ENCODE data around the gene HHEX.
A peak's percentile ranks its signal among the peaks of the same experiment; 100 is the strongest.

Gene HHEX

GRCh38 chr10:92688927-92689662 lies 660 bp upstream of the HHEX start:
- Mint-ChIP-seq H3K27ac (no peak overlapping the region), H3K4me3 (peak overlapping the region; percentile 74), H3K36me3 (ENCODE audit: low read depth) (no peaks in the 10 kb centered on the region), H3K4me1 (ENCODE audit: low read depth) (peaks cover 28% of the 10 kb centered on the region), H3K9me3 (peaks cover 6% of the 10 kb centered on the region), H3K27me3 (peaks cover 56% of the 10 kb centered on the region)

DNA sequence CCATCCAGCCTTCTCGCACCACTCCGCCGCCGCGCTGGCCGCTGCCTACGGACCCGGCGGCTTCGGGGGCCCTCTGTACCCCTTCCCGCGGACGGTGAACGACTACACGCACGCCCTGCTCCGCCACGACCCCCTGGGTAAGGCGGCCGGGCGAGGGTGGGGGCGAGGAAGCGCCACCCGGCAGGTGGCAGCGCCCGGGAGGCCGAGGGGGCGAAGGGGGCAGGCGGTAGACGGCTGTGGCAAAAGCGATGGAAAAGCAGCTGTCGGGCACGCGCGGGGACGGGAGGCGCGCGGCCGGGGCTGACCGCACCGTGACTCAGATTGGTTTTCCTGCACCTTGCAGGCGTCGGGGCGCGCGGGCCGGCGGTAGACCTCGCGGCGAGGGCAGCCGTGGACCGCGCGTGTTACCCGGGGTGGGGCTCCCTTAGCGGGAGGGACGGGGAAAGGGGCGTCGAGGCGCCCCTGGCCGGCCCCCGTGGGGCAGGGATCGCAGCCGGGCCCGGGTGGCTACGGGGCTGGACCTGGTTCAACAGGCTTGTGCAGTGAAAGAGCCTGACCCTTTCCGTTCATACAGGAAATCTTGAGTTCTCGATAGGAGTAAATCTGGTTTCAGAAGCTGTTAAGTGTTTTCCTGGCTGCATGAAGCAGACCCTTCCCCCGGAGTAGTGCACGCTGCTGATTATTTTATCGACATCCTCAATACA lies 608 bp downstream of the HHEX start:
- H3K4me1 Mint-ChIP-seq (ENCODE audit: low read depth): peaks cover 28% of the 10 kb centered on the region
- H3K27me3 Mint-ChIP-seq: peaks cover 66% of the 10 kb centered on the region
- H3K27ac Mint-ChIP-seq: peak overlapping the region; percentile 21

DNA sequence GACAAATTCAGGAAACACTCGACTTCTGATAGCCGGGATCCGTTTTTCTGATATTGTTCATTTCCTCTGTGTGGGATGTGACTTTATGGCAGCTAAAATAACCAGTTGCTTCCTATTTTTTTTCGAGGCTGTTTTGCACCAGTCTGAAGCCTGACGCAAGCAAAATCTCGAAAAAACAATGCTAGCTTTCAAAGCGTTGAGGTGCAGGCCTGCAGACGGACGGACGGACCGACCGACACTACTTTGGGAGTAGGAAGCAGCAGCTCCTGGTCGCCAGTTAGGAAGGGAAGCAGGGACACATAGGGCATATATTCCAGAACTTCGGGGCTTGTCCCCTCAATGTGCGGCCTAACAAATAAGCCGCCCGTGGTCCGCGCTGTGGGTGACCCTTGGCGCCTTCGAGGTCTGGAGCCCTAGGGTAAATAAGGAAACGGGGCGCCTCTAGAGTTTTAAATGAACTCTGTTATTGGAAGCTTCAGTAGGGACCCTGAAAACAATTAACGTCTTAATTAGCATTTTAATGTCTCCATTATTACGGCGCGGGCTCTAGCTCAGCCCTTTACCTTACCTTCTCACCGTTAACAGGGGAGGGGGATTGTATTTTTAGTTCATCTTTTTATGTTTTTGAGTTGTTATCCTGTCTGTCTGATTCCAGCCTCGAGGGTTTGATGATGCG lies 1.3 kb downstream of the HHEX start:
- peak overlapping the region; percentile 49 for H3K27ac Mint-ChIP-seq
- no peaks in the 10 kb centered on the region for H3K9me3 Mint-ChIP-seq
- H3K36me3 Mint-ChIP-seq (ENCODE audit: low read depth): no peaks in the 10 kb centered on the region
- peaks cover 59% of the 10 kb centered on the region for H3K27me3 Mint-ChIP-seq
- peaks cover 28% of the 10 kb centered on the region for H3K4me1 Mint-ChIP-seq (ENCODE audit: low read depth)
- peak overlapping the region; percentile 77 for H3K4me3 Mint-ChIP-seq

More for the DNA sequence above, 608 bp downstream of the HHEX start:
- Mint-ChIP-seq H3K36me3 (ENCODE audit: low read depth) (no peaks in the 10 kb centered on the region), H3K9me3 (peaks cover 5% of the 10 kb centered on the region), H3K4me3 (peak overlapping the region; percentile 77)

DNA sequence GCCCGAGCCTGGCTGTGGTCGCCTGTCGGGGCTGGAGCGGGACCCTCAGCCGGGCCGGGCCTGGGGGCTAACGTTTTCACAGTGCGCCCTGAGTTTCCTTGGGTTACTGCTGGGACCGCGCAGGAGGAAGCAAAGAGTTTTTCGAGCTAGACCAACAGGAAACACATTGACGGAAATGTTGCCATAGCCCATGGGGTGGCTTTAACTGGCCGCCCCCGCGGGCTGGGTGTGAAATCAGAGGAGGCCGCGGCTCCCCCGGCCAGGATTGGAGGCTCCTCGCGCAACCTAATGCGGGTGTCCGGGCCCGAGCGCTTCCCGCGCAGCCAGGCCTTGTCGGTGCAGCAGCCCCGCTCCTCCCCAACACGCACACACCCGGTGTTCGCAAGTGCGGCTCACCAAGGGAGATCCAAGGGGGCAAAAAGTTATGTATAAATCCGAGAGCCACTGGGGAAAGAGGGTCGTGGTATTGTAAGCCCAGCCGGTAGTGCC lies 1.9 kb downstream of the HHEX start:
- no peaks in the 10 kb centered on the region for H3K9me3 Mint-ChIP-seq
- no peaks in the 10 kb centered on the region for H3K36me3 Mint-ChIP-seq (ENCODE audit: low read depth)
- H3K4me1 Mint-ChIP-seq (ENCODE audit: low read depth): peaks cover 28% of the 10 kb centered on the region
- H3K4me3 Mint-ChIP-seq: peak overlapping the region; percentile 77
- H3K27me3 Mint-ChIP-seq: peaks cover 60% of the 10 kb centered on the region
- H3K27ac Mint-ChIP-seq: peak overlapping the region; percentile 49

DNA sequence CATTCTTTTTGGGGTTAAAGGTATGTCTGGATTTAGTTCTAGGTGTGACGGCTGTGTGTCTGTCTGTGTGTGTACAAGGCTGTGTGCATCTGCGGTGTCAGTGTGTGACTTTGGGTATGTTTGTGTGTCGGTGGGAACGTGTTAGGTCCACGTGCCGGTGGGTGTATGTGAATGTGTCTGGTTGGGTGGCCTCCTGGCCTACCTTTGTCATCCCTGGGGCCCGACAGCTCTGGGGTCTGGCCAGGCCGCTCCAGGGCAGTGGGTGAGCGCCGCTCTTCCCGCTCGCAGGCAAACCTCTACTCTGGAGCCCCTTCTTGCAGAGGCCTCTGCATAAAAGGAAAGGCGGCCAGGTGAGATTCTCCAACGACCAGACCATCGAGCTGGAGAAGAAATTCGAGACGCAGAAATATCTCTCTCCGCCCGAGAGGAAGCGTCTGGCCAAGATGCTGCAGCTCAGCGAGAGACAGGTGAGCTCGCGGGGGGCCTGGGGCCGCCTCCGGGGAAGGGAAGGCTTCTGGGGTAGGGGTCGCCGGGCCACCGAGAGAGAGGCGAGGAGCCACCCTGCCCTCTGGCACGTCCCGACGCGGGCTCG lies 2.4 kb downstream of the HHEX start:
- Mint-ChIP-seq H3K4me3 (peak overlapping the region; percentile 77), H3K27me3 (peaks cover 66% of the 10 kb centered on the region), H3K9me3 (no peaks in the 10 kb centered on the region), H3K36me3 (ENCODE audit: low read depth) (no peaks in the 10 kb centered on the region), H3K4me1 (ENCODE audit: low read depth) (peaks cover 28% of the 10 kb centered on the region), H3K27ac (no peak overlapping the region)

GRCh38 chr10:92692697-92693533 lies 3.2 kb downstream of the HHEX start:
- no peak overlapping the region for H3K27ac Mint-ChIP-seq
- H3K9me3 Mint-ChIP-seq: no peaks in the 10 kb centered on the region
- peak overlapping the region; percentile 77 for H3K4me3 Mint-ChIP-seq
- peaks cover 67% of the 10 kb centered on the region for H3K27me3 Mint-ChIP-seq
- H3K36me3 Mint-ChIP-seq (ENCODE audit: low read depth): no peaks in the 10 kb centered on the region
- H3K4me1 Mint-ChIP-seq (ENCODE audit: low read depth): peaks cover 32% of the 10 kb centered on the region

DNA sequence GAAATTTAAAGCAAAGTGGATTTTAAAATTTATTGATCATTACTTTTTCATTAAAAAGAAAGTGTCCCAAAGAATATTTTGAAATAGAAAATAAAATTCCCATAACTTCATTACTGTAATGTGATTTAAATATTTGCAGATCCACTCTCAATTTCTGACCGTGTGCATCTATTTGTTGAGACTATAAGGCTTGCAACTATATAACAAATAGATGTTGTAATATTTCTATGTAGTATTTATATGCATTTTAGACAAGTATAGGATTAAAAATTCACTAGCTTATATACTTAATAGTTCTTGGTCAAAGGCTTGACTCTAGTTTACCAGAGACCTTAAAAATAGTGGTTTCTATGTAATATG lies 3.8 kb downstream of the HHEX start:
- Mint-ChIP-seq H3K9me3 (no peaks in the 10 kb centered on the region), H3K4me1 (ENCODE audit: low read depth) (peaks cover 34% of the 10 kb centered on the region), H3K36me3 (ENCODE audit: low read depth) (no peaks in the 10 kb centered on the region), H3K27me3 (peaks cover 65% of the 10 kb centered on the region), H3K27ac (no peak overlapping the region), H3K4me3 (no peak overlapping the region)

DNA sequence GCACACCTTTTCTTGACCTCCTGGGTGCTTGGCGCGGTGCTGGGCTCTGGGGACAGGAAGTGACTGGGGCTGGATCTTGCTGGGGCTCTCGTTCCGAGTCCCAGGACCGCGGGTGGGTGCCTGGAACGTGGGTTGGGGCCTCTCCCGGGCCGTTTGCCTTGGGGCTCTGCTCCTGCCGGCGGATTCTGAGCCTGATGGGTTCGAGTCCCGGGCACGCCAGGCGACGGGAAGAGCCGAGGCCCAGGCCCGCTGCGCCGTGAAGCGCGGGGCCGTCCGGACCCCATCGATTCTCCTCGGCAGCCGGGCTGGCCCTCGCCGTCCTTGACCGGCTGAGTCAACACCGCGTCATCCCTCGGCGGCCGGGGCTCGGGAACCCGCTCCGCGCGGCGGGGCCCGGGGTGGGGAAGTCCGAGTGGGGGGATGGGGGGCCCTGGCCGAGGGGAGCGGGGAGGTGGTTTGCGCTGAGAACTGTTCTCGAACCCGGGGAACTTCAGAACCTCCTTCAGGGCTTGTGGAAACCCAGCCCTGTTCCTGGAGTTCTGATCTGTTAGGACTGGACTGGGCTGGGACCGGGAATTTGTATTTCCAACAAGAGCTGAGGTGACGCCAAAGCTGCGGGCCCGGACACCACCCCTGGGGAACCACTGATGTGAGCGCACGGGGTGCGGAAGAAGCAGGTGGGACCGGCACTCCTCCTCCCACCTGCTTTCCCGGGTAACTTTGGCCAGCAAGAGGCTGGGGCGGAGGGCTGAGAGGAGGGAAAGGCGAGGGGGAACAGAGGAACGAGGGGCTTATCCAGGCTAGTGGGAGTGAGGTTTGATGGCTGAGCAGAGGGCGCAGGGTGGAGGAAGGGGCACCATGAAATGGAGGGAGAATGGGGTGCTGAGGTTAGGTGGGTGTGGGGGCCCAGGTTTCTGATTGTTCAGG lies 6.2 kb downstream of the HHEX start:
- Mint-ChIP-seq H3K9me3 (no peaks in the 10 kb centered on the region), H3K4me1 (ENCODE audit: low read depth) (peaks cover 38% of the 10 kb centered on the region), H3K27ac (no peak overlapping the region), H3K4me3 (no peak overlapping the region), H3K27me3 (peaks cover 73% of the 10 kb centered on the region), H3K36me3 (ENCODE audit: low read depth) (no peaks in the 10 kb centered on the region)

GRCh38 chr10:92696606-92697383 lies 7.0 kb downstream of the HHEX start:
- Mint-ChIP-seq H3K27ac (no peak overlapping the region), H3K4me3 (no peak overlapping the region), H3K36me3 (ENCODE audit: low read depth) (no peaks in the 10 kb centered on the region), H3K9me3 (no peaks in the 10 kb centered on the region), H3K27me3 (peaks cover 75% of the 10 kb centered on the region), H3K4me1 (ENCODE audit: low read depth) (peaks cover 31% of the 10 kb centered on the region)

GRCh38 chr10:92697663-92698511 lies 8.1 kb downstream of the HHEX start:
- peaks cover 27% of the 10 kb centered on the region for H3K4me1 Mint-ChIP-seq (ENCODE audit: low read depth)
- peaks cover 74% of the 10 kb centered on the region for H3K27me3 Mint-ChIP-seq
- H3K4me3 Mint-ChIP-seq: peak overlapping the region; percentile 17
- H3K27ac Mint-ChIP-seq: no peak overlapping the region
- no peaks in the 10 kb centered on the region for H3K9me3 Mint-ChIP-seq
- no peaks in the 10 kb centered on the region for H3K36me3 Mint-ChIP-seq (ENCODE audit: low read depth)

- Mint-ChIP-seq H3K9me3 (no peaks in the 10 kb centered on the region), H3K4me3 (peak overlapping the region; percentile 87), H3K36me3 (ENCODE audit: low read depth) (no peaks in the 10 kb centered on the region), H3K27ac (peak overlapping the region; percentile 27), H3K4me1 (ENCODE audit: low read depth) (peaks cover 27% of the 10 kb centered on the region), H3K27me3 (peaks cover 73% of the 10 kb centered on the region)
These were observed 9.4 kb downstream of the HHEX start for GRCh38 chr10:92699193-92699517.

All from stimulated activated naive CD8-positive, alpha-beta T cell treated with anti-CD3 and anti-CD28 coated beads, Interleukin-15, Interleukin-2, amounts not matched to agents 100 ng/mL and 50 ng/mL, for 24 hours (primary cell).